Stimulated activated CD8-positive, alpha-beta memory T cell treated with anti-CD3 and anti-CD28 coated beads, Interleukin-7, amount 100 ng/mL, for 24 hours (primary cell): ENCODE data around the gene ATG13.

Source experiments
- DNase-seq: peaks from one replicate; pipeline ENCODE4 v3.0.0-alpha.2; 2020; ENCODE audit warnings: low read depth

The ATG13 gene

DNA sequence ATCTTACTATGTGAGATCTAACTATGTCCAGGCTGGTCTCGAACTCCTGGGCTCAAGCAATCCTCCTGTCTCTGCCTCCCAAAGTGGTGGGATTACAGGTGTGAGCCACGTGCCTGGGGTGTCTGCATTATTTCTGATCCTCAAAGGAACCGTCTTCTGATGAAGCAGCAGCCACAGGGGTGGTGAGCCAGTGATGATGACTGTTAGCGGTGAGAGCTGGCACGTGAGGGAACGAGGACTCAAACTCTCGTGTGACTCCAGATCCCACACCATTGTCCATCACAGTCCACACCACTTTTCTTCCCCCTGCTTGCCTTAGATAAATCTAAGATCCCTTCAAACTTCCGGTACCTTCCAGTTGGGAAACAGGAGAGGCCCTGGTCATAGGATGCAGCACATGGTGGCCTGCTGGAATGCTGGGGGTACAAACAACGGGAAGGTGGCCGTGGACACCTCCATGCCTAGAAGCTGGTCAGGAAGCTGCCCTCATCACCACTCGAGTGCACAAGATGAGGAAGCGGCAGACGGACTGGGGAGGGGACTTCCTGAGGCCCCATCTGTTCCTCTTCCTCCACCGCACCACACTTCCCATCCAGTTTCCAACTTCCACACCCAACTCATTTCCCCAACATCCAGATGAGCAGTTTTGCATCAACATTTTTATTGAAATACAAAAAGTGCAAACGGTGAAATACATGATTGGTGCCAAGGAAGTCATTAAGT, 59.2 kb downstream of the ATG13 start:
- no peak for DNase-seq

DNA sequence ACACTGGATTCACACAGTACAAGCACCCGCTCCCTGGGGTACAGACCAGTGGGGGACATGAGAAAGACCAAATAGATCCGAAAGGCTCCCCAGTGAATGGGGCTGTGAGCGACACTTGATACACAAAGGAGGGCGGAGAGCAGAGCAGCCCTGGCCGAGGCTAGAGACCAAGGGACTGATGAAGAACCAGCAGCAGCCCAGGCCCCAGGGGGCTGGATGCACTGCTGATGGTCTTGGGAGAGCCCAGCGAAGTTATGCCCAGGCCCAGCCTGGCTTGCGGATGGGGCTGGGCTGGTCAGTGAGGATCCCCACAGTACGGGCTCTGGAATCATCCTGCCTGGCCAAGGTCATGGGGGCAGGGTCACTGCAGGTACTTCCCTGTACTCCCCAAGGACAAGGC, 59.8 kb downstream of the ATG13 start:
- no peak for DNase-seq

DNA sequence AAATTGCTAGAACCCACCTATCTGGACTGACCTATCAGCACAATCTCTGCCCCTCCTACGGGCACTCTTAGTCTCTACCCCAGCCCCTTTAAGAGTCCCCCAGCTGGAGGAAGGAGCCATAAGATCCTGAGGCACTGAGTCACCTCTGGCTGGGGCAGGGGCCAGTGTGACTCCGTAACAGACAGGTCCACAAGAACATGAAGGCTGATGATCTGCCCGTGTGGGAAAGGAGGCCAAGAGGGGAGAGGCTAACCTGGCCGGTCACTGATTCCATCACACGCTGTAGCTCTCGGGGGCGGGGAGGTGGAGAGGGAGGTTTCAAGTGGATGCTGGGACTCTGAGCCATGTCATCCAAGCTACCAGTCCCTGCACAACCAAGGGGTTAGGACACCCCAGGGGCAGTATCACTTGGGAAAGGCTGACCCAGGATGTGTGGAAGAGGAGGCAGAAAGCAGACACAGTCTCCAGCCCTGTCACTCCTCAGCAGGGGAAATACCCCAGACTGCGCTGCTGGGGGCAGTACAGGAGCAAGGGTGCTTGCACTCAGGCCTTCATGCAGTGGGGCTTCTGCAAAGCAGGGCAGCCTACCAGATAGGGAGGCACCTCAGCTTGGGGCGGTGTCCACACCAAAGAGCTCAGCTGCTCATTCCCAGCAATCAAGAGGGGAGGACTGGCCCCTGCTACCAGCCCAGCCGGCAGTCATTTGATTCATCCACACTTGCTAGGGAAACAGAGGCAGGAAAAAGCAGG, 60.8 kb downstream of the ATG13 start:
- no peak for DNase-seq

DNA sequence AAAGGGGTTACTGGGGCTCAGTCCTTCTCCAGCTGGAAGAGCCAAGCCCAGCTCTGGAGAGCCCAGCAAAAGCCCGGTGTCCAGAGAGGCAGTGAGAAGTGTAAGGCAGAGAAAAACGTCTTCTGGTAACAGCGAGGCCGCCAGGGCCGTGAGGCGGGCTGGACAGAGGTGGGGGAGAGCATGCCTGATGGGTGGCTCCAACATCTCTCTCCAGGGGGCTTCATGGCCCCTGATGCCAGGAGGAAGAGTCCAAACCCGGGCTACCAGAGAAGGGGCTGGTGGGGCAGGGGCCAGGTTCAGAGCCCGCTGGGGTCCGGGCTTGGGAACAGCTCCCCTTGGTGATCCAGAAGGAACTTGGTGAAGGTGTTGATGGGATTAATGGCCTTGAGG, 61.4 kb downstream of the ATG13 start:
- no peak for DNase-seq

DNA sequence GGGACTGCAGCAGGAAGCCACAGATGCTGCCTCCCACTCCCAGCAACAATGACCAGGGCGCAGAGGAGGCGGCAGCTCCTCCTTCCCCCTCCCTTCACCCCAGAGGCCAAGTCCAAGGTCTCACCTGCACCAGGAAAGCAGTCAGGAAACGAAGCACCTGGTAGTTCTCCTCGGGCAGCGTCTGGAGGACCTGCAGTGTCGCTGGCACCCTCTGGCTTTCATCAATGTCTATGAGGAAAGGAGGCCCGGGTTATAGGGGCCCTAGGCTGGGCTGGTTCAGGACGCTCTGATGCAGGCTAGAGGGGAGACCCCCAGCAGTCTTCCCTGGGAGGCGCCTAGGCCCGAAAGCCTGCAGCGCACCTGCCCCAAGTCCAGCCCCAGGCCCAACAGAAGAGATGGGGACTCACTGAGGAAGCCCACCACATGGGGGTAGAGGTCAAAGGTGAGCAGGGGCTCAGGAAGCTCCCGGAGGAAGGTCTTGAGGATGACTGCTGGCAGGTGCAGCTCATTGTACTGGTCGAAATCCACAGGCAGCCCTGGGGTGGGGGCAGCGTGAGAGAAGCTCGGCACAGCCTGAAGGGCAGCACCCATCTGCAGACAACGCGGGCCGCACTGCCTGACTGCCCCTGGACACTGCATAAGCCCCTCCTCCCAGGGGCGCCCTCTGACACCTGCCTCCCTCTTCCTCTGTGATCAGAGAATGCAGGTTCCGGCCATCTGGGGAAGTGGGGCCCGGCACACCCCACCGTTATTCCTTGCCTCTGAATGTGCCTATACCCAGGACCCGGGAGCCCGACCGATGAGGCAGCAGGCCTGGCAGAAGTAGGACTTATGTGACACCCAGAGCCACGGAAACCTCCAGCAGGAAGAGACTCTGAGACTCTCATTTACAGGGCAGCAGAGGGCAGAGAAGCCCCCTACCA, 62.1 kb downstream of the ATG13 start:
- DNase-seq, result no peak

DNA sequence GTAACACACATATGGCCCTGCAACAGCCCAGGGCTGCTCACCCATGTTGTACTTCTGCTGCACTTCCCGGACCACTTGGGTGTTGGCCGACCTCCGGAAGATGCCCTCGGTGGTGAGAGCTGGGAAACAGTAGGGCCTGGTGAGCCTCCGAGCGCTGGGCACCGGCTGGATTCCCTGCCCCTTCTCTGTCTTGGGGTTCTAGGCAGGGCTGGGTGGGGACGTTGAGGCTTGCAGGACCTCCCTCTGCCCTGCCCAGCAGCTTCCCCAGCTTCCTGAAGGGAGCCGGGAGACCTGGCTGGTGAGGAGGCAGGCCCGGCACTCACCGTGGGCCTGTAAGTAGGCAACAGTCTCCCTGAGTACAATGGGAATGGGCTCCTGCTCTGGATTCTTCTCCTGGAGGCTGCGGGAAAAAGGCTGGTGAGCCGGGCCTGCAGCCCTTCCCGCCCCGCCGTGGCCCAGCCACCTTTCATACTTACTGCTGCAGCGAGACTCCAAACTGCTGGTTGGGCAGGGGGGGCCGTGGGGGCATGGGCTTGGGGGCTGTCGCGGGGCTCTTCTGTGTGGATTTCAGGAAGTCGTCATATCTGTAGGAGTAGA, 62.9 kb downstream of the ATG13 start:
- no peak for DNase-seq

DNA sequence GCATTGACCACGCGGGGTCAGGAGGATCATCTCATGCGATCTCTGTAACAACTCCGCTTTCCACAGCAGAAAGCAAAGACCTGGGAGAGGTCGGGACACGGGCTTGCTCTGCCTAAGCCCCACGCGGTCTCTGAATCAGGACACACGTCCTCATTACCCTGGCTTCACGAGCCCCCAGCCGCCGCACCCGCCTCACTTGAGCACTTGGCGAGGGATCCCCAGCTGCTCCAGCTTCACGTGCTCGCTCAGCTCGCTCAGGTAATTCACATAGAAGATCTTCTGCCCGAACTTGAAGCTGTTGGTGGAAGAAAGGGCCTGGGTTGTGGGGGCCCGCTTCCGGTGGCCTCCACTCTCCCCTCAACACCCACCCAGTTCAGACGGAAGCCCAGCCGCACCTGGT, 63.5 kb downstream of the ATG13 start:
- DNase-seq, result no peak

DNA sequence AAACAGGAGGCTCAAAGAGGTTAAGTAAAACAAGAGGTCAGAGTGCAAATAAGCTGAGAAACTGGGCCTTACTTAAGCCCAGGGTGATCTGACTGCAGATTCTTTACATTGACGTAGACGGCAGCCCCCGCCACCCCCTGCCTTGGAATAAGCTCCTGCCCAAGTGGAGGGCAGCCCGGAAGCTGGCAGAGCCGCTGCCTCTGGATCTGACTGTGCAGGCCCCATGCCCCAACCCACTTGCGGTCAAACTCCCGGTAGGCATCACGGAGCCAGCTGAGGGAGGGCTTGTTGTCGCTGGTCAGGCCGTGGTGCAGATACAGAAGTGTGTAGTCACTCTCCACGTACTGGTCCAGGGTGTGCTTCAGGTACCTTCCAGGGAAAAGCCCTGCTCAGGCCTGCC, 64.5 kb downstream of the ATG13 start:
- no peak for DNase-seq

DNA sequence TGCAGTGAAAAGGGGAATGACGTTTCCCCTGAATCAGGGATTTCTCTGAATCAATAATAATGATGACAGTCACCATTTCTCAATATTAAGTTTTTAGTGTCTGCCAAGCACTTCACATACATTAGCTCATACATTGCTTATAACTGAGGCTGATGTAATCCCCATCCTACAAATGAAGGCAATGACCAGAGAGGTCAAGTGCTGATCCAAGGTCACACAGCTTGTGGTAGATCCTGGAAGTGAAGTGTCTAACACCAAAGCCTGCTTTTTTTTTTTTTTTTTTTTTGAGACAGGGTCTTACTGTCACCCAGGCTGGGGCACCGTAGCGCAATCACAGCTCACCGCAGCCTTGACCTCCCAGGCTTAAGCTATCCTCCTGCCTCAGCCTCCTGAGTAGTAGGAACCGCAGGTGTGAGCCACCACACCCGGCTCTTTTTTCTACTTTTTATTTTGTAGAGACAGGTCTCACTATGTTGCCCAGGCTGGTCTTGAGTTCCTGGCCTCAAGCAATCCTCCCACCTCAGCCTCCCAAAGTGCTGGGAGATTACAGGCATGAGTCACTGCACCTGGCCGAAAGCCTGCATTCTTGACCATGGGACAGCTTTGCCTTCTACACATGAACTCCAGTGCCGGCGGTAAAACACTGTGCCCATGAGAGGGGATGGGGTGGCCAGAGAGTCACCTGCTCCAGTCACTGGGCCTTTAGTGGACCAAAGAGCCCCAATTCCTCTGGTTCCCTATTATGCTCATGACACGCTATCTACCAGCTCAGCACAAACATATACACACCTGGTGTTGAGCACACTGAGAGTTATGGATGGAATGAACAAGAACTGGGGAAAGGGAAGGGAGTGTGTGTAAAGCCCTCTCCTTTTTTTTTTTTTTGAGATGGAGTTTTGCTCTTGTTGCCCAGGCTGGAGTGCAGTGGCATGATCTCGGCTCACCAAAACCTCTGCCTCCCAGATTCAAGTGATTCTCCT, 65.7 kb downstream of the ATG13 start:
- DNase-seq, result no peak

DNA sequence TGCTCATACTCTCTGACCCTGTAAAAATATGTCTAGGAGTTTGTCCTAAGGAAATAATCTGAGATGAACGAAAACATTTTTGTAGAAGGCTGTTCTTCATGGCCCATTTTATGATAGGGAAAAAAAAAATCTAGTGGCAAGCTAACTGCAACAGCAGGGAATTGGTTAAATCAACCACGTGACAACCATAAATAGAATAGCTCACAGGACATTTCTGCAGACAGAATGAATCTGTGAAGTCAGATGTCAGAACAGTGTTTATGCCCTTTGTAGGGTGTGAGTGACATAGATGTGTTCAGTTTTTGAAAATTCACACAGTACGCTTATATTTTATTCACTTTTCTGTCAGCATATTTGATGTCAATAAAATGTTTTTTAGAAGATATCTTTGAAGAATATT, 67.0 kb downstream of the ATG13 start:
- DNase-seq, result no peak

DNA sequence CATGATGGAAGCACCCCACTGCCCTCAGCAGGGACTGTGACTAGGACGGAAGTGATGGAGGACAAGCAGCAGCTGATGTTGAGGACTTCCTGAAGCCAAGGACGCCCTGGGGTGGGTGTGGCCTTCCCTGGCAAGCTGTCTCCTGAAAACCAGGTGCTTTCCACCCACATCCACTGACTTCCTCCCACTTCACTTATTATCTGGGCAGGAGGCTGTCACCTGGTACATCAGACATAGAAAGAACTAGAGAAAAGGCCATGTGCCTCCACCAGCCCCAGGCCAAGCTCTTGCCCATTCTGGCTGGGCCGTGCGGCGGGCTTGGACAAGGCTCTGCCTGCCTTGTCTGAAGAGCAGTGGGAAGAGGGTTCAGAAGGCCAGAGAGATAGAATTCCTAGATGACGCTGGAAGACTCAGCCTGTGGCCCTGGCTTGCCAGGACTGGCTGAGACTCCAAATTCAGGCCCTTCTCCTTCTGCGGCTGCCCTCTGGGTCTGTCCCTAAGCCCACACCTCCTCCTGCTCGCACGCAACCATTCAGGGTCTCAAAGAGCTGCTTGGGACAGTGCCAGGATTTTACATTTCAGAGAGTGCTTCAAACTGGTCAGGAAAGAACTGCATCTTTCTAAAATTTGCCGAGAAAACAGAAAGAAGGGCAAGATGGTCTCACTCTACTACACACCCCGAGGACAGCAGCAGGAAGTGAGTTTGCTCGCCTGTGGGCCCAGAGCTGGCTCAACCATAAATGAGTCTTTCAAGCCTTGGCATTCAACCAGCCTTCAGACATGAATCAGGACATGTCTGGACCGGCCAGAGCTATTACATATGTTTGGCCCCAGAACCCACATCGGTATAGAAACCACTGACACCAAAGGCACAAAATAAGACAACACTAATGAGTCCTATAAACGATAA, 69.8 kb downstream of the ATG13 start:
- no peak for DNase-seq

DNA sequence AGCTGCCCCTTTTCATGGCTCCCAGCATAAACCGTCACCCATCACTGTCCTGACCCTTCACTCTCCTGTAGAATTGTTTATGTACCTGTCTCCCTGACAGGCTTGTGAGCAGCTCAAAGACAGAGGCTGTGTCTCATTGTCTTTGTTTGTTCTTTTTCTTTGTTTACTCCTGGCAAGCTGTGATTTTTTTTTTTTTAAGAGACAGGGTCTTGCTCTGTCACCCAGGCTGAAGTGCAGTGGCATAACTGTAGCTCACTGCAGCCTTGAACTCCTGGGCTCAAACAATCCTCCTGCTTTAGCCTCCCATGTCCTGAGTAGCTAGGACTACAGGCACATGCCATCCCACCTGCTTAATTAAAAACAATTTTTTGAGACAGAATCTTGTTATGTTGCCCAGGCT, 73.3 kb downstream of the ATG13 start:
- DNase-seq, result no peak

DNA sequence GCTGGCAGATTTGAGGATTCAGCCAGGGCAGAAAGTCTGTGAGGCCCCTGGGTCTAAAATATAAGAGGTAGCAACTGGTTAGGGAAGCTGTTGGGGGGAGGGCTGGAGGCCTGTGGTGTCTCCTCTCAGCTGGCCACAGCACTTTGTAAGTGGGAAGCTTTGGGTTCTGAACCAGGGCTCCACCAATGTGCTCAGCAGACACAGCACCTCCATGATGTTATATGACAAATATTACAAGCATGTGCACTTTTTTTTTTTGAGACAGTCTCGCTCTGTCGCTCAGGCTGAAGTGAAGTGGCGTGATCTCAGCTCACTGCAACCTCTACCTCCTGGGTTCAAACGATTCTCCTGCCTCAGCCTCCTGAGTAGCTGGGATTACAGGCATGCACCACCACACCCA, 75.1 kb downstream of the ATG13 start:
- no peak for DNase-seq

DNA sequence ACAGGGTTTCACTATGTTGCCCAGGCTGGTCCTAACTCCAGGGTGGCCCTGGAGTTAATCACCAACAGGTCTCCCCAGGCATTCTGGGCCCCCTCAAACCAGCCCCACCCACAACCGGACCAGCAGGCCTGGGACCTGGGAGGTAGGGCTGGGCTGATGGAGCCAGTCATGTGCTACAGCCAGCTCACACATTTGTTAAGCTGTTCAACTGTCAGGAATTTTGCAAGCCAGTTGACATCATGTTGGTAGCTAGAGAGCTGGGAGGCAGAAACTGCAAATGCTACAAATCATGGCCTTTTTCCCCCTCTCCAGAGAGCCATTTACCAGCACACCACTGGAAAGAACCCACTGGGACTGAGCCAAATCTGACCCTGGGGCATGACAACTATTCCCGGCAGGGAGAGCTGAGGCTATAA, 76.3 kb downstream of the ATG13 start:
- DNase-seq, result no peak

DNA sequence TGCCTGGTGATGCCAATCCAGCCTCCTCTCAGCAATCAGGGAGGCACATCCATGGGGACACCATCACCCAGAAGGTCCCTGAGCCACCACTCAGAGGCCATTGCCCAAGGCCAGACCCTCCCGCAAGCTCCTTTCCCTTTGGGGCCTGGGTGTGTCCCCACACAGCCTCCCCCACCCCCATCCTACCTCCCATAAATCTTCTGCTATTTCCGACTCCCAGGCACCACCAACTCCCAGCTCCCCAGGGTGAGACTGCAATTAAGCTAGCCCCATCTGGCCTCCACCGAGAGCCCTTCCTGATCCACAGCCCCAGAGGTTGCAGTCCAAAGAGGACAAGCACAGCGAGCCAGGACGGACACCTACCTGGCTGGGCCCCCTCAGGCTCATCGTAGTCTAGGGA, 76.7 kb downstream of the ATG13 start:
- no peak for DNase-seq

DNA sequence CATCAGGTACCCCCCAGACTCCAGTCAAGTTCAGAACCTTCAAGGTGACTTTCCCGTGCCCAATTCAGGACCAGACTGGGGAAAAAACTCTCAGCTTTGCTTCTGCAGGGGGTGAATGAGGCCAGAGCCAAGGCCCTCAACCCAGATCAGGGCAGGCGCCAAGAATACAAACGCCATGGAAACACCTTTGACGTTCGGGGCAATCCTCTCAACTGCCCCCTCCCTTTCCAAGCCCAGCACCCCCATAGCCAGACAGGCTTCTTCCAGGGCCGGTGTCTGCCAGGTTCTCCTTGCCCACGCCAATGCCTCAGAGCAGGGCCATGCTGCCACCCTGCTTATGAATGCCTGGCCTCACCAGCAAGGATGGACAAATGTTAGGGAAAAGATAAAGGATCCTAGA, 77.3 kb downstream of the ATG13 start:
- no peak for DNase-seq

DNA sequence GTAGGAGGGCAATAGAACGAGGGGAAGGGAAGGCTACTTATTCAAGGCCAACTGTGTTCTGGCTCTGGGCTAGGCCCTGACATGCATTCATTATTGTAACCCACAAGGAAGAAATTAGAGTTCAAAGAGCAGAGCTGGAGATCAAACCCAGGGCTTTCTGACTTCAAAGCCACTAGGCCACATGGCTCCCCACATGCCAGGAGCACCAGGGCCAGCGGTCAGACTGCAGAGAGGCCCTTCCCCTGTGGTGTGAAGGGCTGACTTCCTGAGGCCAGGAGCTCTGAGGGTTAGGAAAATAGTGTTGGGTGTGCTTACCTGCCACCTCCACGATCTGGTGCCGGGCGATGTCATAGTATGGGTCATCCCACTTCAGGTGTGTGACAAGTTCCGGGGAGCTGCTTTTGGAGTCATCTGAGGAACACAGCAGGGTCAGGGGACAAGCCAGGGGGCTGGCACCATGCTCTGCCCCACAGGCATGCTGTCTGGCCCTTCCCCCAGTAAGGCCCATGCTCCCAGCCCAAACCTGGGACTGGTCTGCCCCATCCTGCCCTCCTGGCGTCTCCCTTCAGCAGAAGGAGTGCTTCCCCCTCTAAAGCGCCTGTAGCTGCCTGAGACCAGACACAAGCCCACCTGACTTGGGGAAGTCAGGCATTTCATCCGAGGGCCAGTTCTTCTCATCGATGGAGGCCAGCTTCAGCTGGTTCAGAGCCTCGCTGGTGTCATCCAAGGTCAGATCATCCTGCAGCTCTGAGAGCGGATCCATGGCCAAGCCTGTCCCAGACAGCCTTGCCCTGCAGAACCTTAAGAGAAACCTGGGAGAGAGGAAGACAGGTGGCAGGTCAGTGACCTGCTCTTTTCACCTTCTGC, 78.2 kb downstream of the ATG13 start:
- DNase-seq, result no peak

DNA sequence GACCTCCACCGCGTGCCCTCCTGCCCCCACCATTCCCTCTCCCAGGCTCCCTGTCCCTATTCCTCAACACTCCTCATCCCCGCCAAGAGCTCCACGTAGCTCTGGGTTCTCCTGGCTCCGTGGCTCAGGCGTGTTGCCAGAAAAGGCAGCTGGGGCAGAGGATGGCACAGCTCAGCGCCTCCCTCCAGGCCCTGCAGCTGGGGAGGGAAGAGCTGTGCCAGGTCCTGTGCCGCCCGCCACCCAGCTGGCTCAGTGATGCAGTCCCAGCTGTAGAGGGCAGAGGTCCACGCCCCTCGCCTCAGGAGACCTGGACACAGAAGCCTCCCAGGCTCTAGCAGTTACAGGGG, 78.8 kb downstream of the ATG13 start:
- no peak for DNase-seq

DNA sequence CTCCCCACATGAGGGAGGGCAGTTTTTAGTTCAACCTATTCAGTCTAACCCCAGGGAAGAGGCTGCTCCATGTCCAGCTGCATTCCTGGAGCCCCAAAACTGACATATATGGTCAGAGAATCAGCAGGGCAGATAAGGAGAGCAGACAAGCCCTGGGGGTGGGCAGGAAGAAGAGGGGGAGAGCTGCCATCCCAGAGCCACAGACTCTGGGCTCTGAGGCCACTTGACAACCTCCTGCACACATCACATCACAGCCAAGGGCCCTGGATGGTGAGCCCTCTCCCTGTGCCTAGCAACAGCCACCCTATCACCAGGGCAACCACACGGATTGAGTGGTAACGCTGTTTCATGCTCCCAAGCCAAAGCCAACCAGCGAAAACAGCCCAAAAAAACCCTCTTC, 80.0 kb downstream of the ATG13 start:
- DNase-seq, result no peak
